H9 (cell line): ENCODE data around the gene SRA1. TPM values are rescaled to one million over a fixed set of nuclear protein-coding genes. Genes with fewer than 3 reads are reported as not detected.

Experiments
- DNase-seq: peaks from one replicate; pipeline ENCODE4 v3.0.0-alpha.2; 2017
- H2AFZ ChIP-seq: one replicate; pipeline ENCODE4 v1.6.1; 2013; ENCODE audit warnings: mild to moderate bottlenecking, low read length, control low read depth, moderate library complexity
- H2AK5ac ChIP-seq: 2 replicates; pipeline ENCODE4 v1.6.1; 2013; ENCODE audit warnings: low read length, control low read depth, mixed read lengths; ENCODE audit not compliant: insufficient read length
- H2BK120ac ChIP-seq: one replicate; pipeline ENCODE4 v1.6.1; 2013; ENCODE audit warnings: low read depth, mild to moderate bottlenecking, low read length, control low read depth, inconsistent platforms; ENCODE audit not compliant: poor library complexity, severe bottlenecking
- H2BK12ac ChIP-seq: 2 replicates; pipeline ENCODE4 v1.6.1; 2013; ENCODE audit warnings: low read length, control low read depth, mixed read lengths, low read depth; ENCODE audit not compliant: insufficient read length
- H2BK15ac ChIP-seq: 2 replicates; pipeline ENCODE4 v1.6.1; 2013; ENCODE audit warnings: low read depth, low read length, control low read depth
- H2BK20ac ChIP-seq: one replicate; pipeline ENCODE4 v1.6.1; 2013; ENCODE audit warnings: low read depth, mild to moderate bottlenecking, low read length, control low read depth, inconsistent platforms; ENCODE audit not compliant: poor library complexity, severe bottlenecking
- H2BK5ac ChIP-seq: 2 replicates; pipeline ENCODE4 v1.6.1; 2013; ENCODE audit warnings: low read length, control low read depth, mixed read lengths; ENCODE audit not compliant: insufficient read length
- H3K14ac ChIP-seq: 2 replicates; pipeline ENCODE4 v1.6.1; 2013; ENCODE audit warnings: low read length, control low read depth; ENCODE audit not compliant: insufficient read depth
- H3K18ac ChIP-seq: 2 replicates; pipeline ENCODE4 v1.6.1; 2013; ENCODE audit warnings: low read depth, mild to moderate bottlenecking, mixed read lengths, low read length, control low read depth; ENCODE audit not compliant: insufficient read length
- H3K23ac ChIP-seq: 2 replicates; pipeline ENCODE4 v1.6.1; 2013; ENCODE audit warnings: low read length, control low read depth, mixed read lengths, low read depth; ENCODE audit not compliant: insufficient read length
- H3K23me2 ChIP-seq: 2 replicates; pipeline ENCODE4 v1.6.1; 2013; ENCODE audit warnings: low read depth, mild to moderate bottlenecking, mixed read lengths, low read length, control low read depth; ENCODE audit not compliant: insufficient read length, poor library complexity, severe bottlenecking
- H3K27ac ChIP-seq: 2 replicates; pipeline ENCODE4 v1.5.1; 2013; ENCODE audit warnings: low read length, control low read depth, mixed read lengths, low read depth; ENCODE audit not compliant: insufficient read length
- H3K27me3 ChIP-seq: 2 replicates; pipeline ENCODE4 v1.6.1; 2013; ENCODE audit warnings: low read length, control low read depth, inconsistent platforms; ENCODE audit not compliant: insufficient read depth
- H3K4ac ChIP-seq: 2 replicates; pipeline ENCODE4 v1.6.1; 2013; ENCODE audit warnings: low read depth, mild to moderate bottlenecking, control low read depth, inconsistent platforms, low read length, moderate library complexity
- H3K4me1 ChIP-seq: 2 replicates; pipeline ENCODE4 v1.6.1; 2013; ENCODE audit warnings: low read length, control low read depth, inconsistent platforms; ENCODE audit not compliant: insufficient read depth
- H3K4me2 ChIP-seq: 2 replicates; pipeline ENCODE4 v1.6.1; 2013; ENCODE audit warnings: low read length, control low read depth, mixed read lengths; ENCODE audit not compliant: insufficient read length, insufficient read depth
- H3K56ac ChIP-seq: 2 replicates; pipeline ENCODE4 v1.6.1; 2013; ENCODE audit warnings: low read depth, mild to moderate bottlenecking, mixed read lengths, low read length, control low read depth; ENCODE audit not compliant: insufficient read length
- H3K79me1 ChIP-seq: 2 replicates; pipeline ENCODE4 v1.6.1; 2013; ENCODE audit warnings: low read depth, mild to moderate bottlenecking, moderate library complexity, low read length, control low read depth, inconsistent platforms; ENCODE audit not compliant: insufficient read depth, poor library complexity, severe bottlenecking
- H3K79me2 ChIP-seq: 2 replicates; pipeline ENCODE4 v1.6.1; 2013; ENCODE audit warnings: low read length, control low read depth, inconsistent platforms; ENCODE audit not compliant: insufficient read depth
- H3K9ac ChIP-seq: 2 replicates; pipeline ENCODE4 v1.6.1; 2013; ENCODE audit warnings: low read length, control low read depth, mixed read lengths; ENCODE audit not compliant: insufficient read length; ENCODE audit errors: extremely low read depth
- H3K9me3 ChIP-seq: one replicate; pipeline ENCODE4 v1.6.1; 2013; ENCODE audit warnings: low read depth, low read length, inconsistent platforms; ENCODE audit not compliant: control insufficient read depth
- H3T11ph ChIP-seq: one replicate; pipeline ENCODE4 v1.6.1; 2013; ENCODE audit warnings: mild to moderate bottlenecking, low read length, control low read depth, inconsistent platforms
- H4K20me1 ChIP-seq: one replicate; pipeline ENCODE4 v1.6.1; 2013; ENCODE audit not compliant: control insufficient read depth, insufficient read length, insufficient read depth
- H4K5ac ChIP-seq: 2 replicates; pipeline ENCODE4 v1.6.1; 2013; ENCODE audit warnings: low read depth, mild to moderate bottlenecking, mixed read lengths, low read length, control low read depth; ENCODE audit not compliant: insufficient read length
- H4K8ac ChIP-seq: replicated peaks from 2 replicates; pipeline ENCODE4 v1.6.1; 2013; ENCODE audit warnings: low read length, control low read depth, mixed read lengths, low read depth; ENCODE audit not compliant: insufficient read length
- H4K91ac ChIP-seq: 2 replicates; pipeline ENCODE4 v1.6.1; 2013; ENCODE audit warnings: low read depth, mild to moderate bottlenecking, moderate library complexity, mixed read lengths, low read length, control low read depth; ENCODE audit not compliant: insufficient read length
- H3K27ac Mint-ChIP-seq, 3 experiments: 2 replicates in 2 of 3; 3 replicates in 1 of 3; pipeline ENCODE4 v1.8.0; 2020 to 2021; ENCODE audit warnings: mixed read lengths in 3 of 3, mild to moderate bottlenecking in 1 of 3, moderate library complexity in 1 of 3
- H3K27me3 Mint-ChIP-seq: 2 replicates; pipeline ENCODE4 v1.8.0; 2021; ENCODE audit warnings: low read depth, mild to moderate bottlenecking, moderate library complexity, mixed read lengths
- H3K36me3 Mint-ChIP-seq, 3 experiments: 2 replicates in 2 of 3; 3 replicates in 1 of 3; pipeline ENCODE4 v1.8.0; 2020 to 2021; ENCODE audit warnings: low read depth in 3 of 3, mixed read lengths in 3 of 3; ENCODE audit not compliant: insufficient read depth in 1 of 3
- H3K4me1 Mint-ChIP-seq, 2 experiments: 2 replicates each; pipeline ENCODE4 v1.8.0; 2020; ENCODE audit warnings: mixed read lengths in 2 of 2
- H3K4me3 Mint-ChIP-seq, 2 experiments: 2 replicates in 1 of 2; 3 replicates in 1 of 2; pipeline ENCODE4 v1.8.0; 2020 to 2021; ENCODE audit warnings: mild to moderate bottlenecking in 2 of 2, mixed read lengths in 2 of 2, moderate library complexity in 1 of 2
- H3K9me3 Mint-ChIP-seq, 2 experiments: 2 replicates in 1 of 2; 3 replicates in 1 of 2; pipeline ENCODE4 v1.8.0; 2020; ENCODE audit warnings: mild to moderate bottlenecking in 2 of 2, mixed read lengths in 2 of 2, moderate library complexity in 1 of 2
- WGBS: extraction: QIAGEN DNeasy Blood & Tissue Kit; methylation state at CpG from one replicate; pipeline ENCODE4 v1.1.7; 2013; ENCODE audit warnings: missing lambda C conversion rate, low lambda C conversion rate, mixed read lengths; ENCODE audit not compliant: insufficient read length; ENCODE audit errors: extremely low coverage; 5-methylcytosine and 5-hydroxymethylcytosine counted together
- total RNA-seq: library from RNA; stranded (reverse); gene quantifications from 2 replicates; pipeline ENCODE4 v1.2.1, GENCODE V29; 2021
- TF ChIP-seq, protein P1 (sequence below): fragments of 200-600 bp; sonication (generic); conservative IDR thresholded peaks from 3 replicates; pipeline ENCODE4 v1.8.0; 2021; ENCODE audit warnings: antibody characterized with exemption, mild to moderate bottlenecking

SRA1 gene
- total RNA-seq, 1 experiment from 2014 or later: 49.3 TPM

- Histone ChIP-seq H2BK12ac (no peak overlapping the region), H3K18ac (no peak overlapping the region), H4K5ac (no peak overlapping the region), H3K4me2 (no peak overlapping the region), H3K56ac (no peak overlapping the region), H3K23ac (no peak overlapping the region), H2BK20ac (no peak overlapping the region), H3K9ac (no peak overlapping the region), H3K27me3 (no peaks in the 10 kb centered on the region), H3K9me3 (no peaks in the 10 kb centered on the region), H3T11ph (no peak overlapping the region), H3K27ac (no peak overlapping the region), H4K91ac (no peak overlapping the region), H4K8ac (no peak overlapping the region), H4K20me1 (no peaks in the 10 kb centered on the region), H2BK5ac (no peak overlapping the region), H2AFZ (no peak overlapping the region), H3K79me2 (no peaks in the 10 kb centered on the region), H2AK5ac (no peak overlapping the region), H3K4ac (no peak overlapping the region), H2BK15ac (no peak overlapping the region), H2BK120ac (no peak overlapping the region), H3K23me2 (no peaks in the 10 kb centered on the region), H3K79me1 (no peaks in the 10 kb centered on the region), H3K4me1 (no peaks in the 10 kb centered on the region), H3K14ac (no peak overlapping the region)
- no peak overlapping the region for H3K4me3 Mint-ChIP-seq
- no peaks in the 10 kb centered on the region for H3K4me1 Mint-ChIP-seq
- H3K27ac Mint-ChIP-seq: no peak overlapping the region
- no CpG with 5 or more reads among the region's 4 CpGs for WGBS
- no peaks in the 10 kb centered on the region for H3K9me3 Mint-ChIP-seq
- H3K27me3 Mint-ChIP-seq: no peaks in the 10 kb centered on the region
- TF ChIP-seq, protein P1, sequence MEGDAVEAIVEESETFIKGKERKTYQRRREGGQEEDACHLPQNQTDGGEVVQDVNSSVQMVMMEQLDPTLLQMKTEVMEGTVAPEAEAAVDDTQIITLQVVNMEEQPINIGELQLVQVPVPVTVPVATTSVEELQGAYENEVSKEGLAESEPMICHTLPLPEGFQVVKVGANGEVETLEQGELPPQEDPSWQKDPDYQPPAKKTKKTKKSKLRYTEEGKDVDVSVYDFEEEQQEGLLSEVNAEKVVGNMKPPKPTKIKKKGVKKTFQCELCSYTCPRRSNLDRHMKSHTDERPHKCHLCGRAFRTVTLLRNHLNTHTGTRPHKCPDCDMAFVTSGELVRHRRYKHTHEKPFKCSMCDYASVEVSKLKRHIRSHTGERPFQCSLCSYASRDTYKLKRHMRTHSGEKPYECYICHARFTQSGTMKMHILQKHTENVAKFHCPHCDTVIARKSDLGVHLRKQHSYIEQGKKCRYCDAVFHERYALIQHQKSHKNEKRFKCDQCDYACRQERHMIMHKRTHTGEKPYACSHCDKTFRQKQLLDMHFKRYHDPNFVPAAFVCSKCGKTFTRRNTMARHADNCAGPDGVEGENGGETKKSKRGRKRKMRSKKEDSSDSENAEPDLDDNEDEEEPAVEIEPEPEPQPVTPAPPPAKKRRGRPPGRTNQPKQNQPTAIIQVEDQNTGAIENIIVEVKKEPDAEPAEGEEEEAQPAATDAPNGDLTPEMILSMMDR: no peak
- H3K36me3 Mint-ChIP-seq: peaks cover 31 to 81% (median 72%) of the 10 kb centered on the region in 3 experiments; a peak in 6 of 7 replicates
- DNase-seq: no peak
Observed at GRCh38 chr5:140509898-140510297, 47.4 kb downstream of the SRA1 start.
